ENCODE results near the gene ZNF548.

ZNF548 gene

DNA sequence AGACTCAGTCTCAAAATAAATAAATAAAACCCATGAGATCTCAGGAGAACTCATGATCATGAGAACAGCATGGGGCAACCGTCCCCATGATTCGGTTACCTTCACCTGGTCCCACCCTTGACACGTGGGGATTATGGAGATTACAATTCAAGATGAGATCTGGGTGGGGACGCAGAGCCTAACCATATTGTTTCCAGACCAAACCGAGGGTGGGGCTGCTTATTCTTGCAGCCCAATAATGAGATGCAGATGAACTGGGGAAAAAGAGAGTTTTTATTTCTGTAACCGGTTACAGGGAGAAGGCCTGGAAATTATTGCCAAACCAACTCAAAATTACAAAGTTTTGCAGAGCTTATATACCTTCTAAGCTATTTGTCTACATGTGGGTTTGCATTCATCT lies 13.5 kb upstream of the ZNF548 start:
- TF ChIP-seq, protein P1, sequence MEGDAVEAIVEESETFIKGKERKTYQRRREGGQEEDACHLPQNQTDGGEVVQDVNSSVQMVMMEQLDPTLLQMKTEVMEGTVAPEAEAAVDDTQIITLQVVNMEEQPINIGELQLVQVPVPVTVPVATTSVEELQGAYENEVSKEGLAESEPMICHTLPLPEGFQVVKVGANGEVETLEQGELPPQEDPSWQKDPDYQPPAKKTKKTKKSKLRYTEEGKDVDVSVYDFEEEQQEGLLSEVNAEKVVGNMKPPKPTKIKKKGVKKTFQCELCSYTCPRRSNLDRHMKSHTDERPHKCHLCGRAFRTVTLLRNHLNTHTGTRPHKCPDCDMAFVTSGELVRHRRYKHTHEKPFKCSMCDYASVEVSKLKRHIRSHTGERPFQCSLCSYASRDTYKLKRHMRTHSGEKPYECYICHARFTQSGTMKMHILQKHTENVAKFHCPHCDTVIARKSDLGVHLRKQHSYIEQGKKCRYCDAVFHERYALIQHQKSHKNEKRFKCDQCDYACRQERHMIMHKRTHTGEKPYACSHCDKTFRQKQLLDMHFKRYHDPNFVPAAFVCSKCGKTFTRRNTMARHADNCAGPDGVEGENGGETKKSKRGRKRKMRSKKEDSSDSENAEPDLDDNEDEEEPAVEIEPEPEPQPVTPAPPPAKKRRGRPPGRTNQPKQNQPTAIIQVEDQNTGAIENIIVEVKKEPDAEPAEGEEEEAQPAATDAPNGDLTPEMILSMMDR (IDR thresholded peaks at IDR 0.05; ENCODE audit: low read depth, low read length), result no peak
- no peak for DNase-seq (ENCODE audit: extremely low read depth, low read depth)

DNA sequence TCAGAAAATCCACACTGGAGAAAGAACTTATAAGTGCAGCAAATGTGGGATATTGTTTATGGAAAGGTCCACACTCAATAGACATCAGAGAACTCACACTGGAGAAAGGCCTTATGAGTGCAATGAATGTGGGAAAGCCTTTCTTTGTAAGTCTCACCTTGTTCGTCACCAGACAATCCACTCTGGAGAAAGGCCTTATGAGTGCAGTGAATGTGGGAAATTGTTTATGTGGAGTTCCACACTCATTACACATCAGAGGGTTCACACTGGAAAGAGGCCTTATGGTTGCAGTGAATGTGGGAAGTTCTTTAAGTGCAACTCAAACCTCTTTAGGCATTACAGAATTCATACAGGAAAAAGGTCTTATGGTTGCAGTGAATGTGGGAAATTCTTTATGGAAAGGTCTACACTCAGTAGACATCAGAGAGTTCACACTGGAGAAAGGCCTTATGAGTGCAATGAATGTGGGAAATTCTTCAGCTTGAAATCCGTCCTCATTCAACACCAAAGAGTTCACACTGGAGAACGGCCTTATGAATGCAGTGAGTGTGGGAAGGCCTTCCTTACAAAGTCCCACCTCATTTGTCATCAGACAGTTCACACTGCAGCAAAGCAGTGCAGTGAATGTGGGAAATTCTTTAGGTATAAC lies 12.0 kb upstream of the ZNF548 start:
- TF ChIP-seq, protein P1 (IDR thresholded peaks at IDR 0.05; ENCODE audit: low read depth, low read length), result no peak
- no peak for DNase-seq (ENCODE audit: extremely low read depth, low read depth)

DNA sequence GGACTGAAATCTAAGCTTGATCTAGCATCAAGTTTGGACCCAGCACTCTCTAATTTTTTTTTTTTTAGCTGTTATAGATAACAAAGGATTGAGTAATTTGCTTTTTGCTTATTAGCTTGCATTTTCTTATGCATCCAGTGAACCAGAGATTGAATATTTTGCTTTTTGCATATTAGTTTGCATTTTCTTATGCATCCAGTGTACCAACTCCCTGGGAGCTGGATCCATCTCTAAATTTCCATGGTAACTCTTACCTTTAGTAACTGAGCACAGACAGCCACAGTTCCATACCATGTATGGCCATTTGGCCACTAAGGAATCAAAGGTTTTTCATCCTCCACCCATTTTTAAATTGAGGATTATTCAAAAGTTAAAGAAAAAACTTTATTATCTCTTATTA lies 8.7 kb upstream of the ZNF548 start:
- TF ChIP-seq, protein P1 (IDR thresholded peaks at IDR 0.05; ENCODE audit: low read depth, low read length), result no peak
- no peak for DNase-seq (ENCODE audit: extremely low read depth, low read depth)

DNA sequence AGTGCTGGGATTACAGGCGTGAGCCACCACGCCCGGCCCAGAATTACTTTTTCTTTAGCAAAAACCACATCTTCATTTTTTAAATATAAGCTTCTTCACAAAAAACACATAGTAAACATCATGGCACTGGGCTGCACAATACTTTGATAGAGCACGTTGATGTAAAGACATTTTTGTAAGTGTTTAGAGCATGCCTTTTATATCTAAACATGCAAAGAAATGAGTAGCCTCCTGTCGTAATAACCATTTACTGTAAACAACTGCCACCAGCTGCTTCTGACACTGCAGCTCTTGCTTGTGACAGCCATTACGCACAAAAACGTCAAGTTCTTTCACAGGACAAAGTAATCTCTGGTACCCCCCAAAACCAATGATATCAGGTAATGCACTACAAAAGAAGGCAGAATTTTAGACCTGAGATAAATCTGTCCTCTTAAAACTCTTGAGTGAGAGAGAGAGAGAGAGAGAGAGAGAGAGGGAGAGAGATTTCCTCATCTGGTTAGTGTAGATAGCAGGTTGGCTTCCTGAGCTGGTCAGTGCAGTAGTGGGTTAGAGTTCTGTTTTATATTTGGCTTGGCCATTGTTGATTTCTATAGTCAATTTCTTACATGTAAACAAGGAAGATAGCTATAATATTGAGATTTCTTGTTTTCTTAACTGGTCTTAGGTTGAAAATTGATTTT lies 6.7 kb upstream of the ZNF548 start:
- DNase-seq (ENCODE audit: extremely low read depth, low read depth), result no peak
- TF ChIP-seq, protein P1 (IDR thresholded peaks at IDR 0.05; ENCODE audit: low read depth, low read length), result no peak

DNA sequence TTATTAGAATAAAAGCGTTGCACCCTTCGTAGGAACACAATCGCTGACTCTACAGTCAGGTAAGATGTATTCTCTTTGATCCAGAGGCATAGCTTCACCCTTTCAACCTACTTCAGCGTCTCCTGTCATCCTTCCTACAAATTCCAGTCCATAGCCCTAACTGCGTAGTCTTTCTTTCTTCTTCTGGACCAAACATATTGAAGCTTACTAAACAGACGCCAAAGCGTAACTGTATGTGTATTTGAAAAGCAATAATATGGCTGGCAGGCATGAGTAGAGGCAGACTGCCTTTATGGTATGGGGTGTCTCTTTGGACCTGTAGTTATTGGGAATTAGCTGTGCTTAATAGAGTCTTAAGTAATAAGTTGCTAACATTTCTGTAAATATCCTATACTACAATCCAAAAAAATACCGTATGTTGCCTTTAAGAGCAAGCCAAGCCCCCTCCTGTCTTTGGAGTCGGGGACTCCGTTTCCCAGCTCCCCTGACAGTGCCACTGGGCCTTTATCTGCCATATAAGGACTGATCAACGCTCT lies 392 bp upstream of the ZNF548 start:
- TF ChIP-seq, protein P1 (IDR thresholded peaks at IDR 0.05; ENCODE audit: low read depth, low read length), result no peak
- DNase-seq (ENCODE audit: extremely low read depth, low read depth), result no peak

DNA sequence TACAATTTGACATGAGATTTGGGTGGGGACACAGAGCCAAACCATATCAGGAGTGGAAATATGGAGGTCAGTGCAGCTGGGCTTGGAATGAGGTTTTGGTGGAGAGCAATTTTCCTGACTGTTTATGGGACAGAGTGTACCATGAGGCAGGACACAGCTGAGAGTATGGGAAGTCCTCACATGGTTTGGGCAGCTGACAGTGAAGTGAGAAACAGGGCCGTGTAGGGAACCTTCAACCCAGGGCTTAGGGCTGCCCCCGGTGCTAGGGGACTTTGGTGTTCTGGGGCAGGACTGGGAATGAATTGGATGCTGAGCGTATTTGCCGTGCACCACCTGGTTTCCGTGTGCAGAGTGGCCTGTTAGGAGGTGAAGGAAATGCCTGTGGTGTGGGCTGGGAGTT lies 6.1 kb downstream of the ZNF548 start:
- DNase-seq (ENCODE audit: extremely low read depth, low read depth), result no peak
- TF ChIP-seq, protein P1 (IDR thresholded peaks at IDR 0.05; ENCODE audit: low read depth, low read length), result no peak

DNA sequence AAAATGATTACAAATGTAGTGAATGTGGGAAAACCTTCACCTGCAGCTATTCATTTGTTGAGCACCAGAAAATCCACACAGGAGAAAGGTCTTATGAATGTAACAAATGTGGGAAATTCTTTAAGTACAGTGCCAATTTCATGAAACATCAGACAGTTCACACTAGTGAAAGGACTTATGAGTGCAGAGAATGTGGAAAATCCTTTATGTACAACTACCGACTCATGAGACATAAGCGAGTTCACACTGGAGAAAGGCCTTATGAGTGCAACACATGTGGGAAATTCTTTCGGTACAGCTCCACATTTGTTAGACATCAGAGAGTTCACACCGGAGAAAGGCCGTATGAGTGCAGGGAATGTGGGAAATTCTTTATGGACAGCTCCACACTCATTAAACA lies 9.2 kb downstream of the ZNF548 start:
- no peak for DNase-seq (ENCODE audit: extremely low read depth, low read depth)
- TF ChIP-seq, protein P1 (IDR thresholded peaks at IDR 0.05; ENCODE audit: low read depth, low read length), result no peak

Data from AG09319 (cell line).